Loucy (cell line): ENCODE results near the gene GPX6.

Experiments
- EZH2phosphoT487 ChIP-seq: fragments of 200-600 bp; IDR thresholded peaks from 2 replicates; pipeline ENCODE4 v1.6.1; 2018; ENCODE audit warnings: antibody characterized with exemption, mild to moderate bottlenecking, moderate library complexity, borderline replicate concordance
- TF ChIP-seq, protein P1 (sequence below): fragments of 200-600 bp; sonication (generic); conservative IDR thresholded peaks from 2 replicates; pipeline ENCODE4 v1.5.1; 2014; ENCODE audit warnings: mild to moderate bottlenecking, antibody characterized with exemption, low read length

DNA sequence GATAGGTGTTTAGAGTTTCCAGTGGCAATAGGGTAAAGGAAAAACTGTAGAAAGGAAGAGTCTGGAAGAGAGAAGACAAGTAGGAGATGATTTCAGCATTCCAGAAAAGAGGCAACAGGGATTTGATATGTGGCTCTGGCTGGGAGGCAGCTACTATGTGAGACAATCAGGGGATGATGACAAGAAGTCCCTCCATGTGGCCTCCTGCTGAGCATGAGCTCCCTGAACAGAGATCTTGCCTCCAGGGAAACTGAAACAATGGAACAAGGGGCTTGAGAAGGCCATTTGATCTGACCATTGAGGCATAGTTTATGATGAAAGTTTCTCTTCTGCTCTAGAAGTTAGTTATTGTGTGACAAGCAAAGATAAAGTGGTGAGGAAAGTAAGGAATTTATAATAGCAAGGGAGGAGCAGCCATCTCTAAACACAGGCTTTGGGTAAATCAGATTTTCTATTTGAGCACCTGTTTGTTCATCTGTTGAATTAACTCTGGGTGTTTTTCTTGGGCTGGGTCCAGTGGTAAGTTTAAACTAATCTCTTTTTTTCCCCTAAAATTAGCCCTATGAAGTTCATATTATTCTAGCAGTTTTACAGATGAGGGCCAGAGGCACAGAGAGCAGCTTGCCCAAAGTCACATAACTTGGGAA, 7.1 kb upstream of the GPX6 start:
- TF ChIP-seq EZH2phosphoT487: no peak
- TF ChIP-seq, protein P1, sequence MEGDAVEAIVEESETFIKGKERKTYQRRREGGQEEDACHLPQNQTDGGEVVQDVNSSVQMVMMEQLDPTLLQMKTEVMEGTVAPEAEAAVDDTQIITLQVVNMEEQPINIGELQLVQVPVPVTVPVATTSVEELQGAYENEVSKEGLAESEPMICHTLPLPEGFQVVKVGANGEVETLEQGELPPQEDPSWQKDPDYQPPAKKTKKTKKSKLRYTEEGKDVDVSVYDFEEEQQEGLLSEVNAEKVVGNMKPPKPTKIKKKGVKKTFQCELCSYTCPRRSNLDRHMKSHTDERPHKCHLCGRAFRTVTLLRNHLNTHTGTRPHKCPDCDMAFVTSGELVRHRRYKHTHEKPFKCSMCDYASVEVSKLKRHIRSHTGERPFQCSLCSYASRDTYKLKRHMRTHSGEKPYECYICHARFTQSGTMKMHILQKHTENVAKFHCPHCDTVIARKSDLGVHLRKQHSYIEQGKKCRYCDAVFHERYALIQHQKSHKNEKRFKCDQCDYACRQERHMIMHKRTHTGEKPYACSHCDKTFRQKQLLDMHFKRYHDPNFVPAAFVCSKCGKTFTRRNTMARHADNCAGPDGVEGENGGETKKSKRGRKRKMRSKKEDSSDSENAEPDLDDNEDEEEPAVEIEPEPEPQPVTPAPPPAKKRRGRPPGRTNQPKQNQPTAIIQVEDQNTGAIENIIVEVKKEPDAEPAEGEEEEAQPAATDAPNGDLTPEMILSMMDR: no peak
